ENCODE results near the gene SYNPO. TPM values are rescaled to one million over a fixed set of nuclear protein-coding genes. Genes with fewer than 3 reads are reported as not detected.

SYNPO gene
- total RNA-seq, 1 donor from 2014 or later: 40.2 TPM

GRCh38 chr5:150624334-150625163 is 15.9 kb upstream of the SYNPO start:
- Histone ChIP-seq H3K36me3 (ENCODE audit: insufficient read depth, low read length) (no peaks in the 10 kb centered on the region), H3K4me2 (ENCODE audit: low read length) (peak overlapping the region; percentile 86), H3K9me3 (ENCODE audit: insufficient read depth, low read depth, low read length) (no peaks in the 10 kb centered on the region), H2AFZ (ENCODE audit: low read depth, low read length) (peak overlapping the region; percentile 57), H3K4me1 (ENCODE audit: insufficient read depth, low read length) (peaks cover 64% of the 10 kb centered on the region), H3K27me3 (ENCODE audit: insufficient read depth, low read length) (no peaks in the 10 kb centered on the region), H3K27ac (ENCODE audit: low read depth, low read length) (no peak overlapping the region), H4K20me1 (ENCODE audit: insufficient read depth, low read length) (peaks cover 12% of the 10 kb centered on the region), H3K4me3 (ENCODE audit: insufficient read depth, low read depth, low read length) (peak overlapping the region; percentile 66), H3K9ac (ENCODE audit: low read length) (peak overlapping the region; percentile 80), H3K79me2 (ENCODE audit: insufficient read depth, low read length) (peaks cover 36% of the 10 kb centered on the region)
- DNase-seq (ENCODE audit: low read depth) (no peak), FAIRE-seq (no peak)
- H3K27ac Mint-ChIP-seq (ENCODE audit: unreplicated experiment): peak overlapping the region; percentile 86
- H3K36me3 Mint-ChIP-seq (ENCODE audit: low read depth, unreplicated experiment): peaks cover 3% of the 10 kb centered on the region
- no peaks in the 10 kb centered on the region for H3K9me3 Mint-ChIP-seq (ENCODE audit: unreplicated experiment)
- peaks cover 41% of the 10 kb centered on the region for H3K4me1 Mint-ChIP-seq (ENCODE audit: low read depth, unreplicated experiment)
- TF ChIP-seq EZH2 (IDR thresholded peaks at IDR 0.05; ENCODE audit: insufficient read depth, low read length): no peak
- TF ChIP-seq, protein P1, sequence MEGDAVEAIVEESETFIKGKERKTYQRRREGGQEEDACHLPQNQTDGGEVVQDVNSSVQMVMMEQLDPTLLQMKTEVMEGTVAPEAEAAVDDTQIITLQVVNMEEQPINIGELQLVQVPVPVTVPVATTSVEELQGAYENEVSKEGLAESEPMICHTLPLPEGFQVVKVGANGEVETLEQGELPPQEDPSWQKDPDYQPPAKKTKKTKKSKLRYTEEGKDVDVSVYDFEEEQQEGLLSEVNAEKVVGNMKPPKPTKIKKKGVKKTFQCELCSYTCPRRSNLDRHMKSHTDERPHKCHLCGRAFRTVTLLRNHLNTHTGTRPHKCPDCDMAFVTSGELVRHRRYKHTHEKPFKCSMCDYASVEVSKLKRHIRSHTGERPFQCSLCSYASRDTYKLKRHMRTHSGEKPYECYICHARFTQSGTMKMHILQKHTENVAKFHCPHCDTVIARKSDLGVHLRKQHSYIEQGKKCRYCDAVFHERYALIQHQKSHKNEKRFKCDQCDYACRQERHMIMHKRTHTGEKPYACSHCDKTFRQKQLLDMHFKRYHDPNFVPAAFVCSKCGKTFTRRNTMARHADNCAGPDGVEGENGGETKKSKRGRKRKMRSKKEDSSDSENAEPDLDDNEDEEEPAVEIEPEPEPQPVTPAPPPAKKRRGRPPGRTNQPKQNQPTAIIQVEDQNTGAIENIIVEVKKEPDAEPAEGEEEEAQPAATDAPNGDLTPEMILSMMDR (IDR thresholded peaks at IDR 0.05; ENCODE audit: insufficient read depth, low read depth, low read length): no peak
- H3K27me3 Mint-ChIP-seq (ENCODE audit: low read depth, unreplicated experiment): peaks cover 10% of the 10 kb centered on the region
- peak overlapping the region; percentile 93 for H3K4me3 Mint-ChIP-seq (ENCODE audit: unreplicated experiment)

GRCh38 chr5:150625164-150625535 is 15.3 kb upstream of the SYNPO start:
- H3K36me3 Mint-ChIP-seq (ENCODE audit: low read depth, unreplicated experiment): peaks cover 4% of the 10 kb centered on the region
- Histone ChIP-seq H3K4me2 (ENCODE audit: low read length) (peak overlapping the region; percentile 86), H3K27ac (ENCODE audit: low read depth, low read length) (peak overlapping the region; percentile 3), H3K9me3 (ENCODE audit: insufficient read depth, low read depth, low read length) (no peaks in the 10 kb centered on the region), H3K79me2 (ENCODE audit: insufficient read depth, low read length) (peaks cover 42% of the 10 kb centered on the region), H4K20me1 (ENCODE audit: insufficient read depth, low read length) (peaks cover 16% of the 10 kb centered on the region), H3K4me1 (ENCODE audit: insufficient read depth, low read length) (peaks cover 59% of the 10 kb centered on the region), H3K9ac (ENCODE audit: low read length) (peak overlapping the region; percentile 80), H3K27me3 (ENCODE audit: insufficient read depth, low read length) (no peaks in the 10 kb centered on the region), H3K36me3 (ENCODE audit: insufficient read depth, low read length) (no peaks in the 10 kb centered on the region), H2AFZ (ENCODE audit: low read depth, low read length) (peak overlapping the region; percentile 57), H3K4me3 (ENCODE audit: insufficient read depth, low read depth, low read length) (peak overlapping the region; percentile 66)
- no peak for FAIRE-seq
- TF ChIP-seq, protein P1 (IDR thresholded peaks at IDR 0.05; ENCODE audit: insufficient read depth, low read depth, low read length): no peak
- peaks cover 42% of the 10 kb centered on the region for H3K4me1 Mint-ChIP-seq (ENCODE audit: low read depth, unreplicated experiment)
- no peak overlapping the region for H3K4me3 Mint-ChIP-seq (ENCODE audit: unreplicated experiment)
- H3K27ac Mint-ChIP-seq (ENCODE audit: unreplicated experiment): no peak overlapping the region
- H3K27me3 Mint-ChIP-seq (ENCODE audit: low read depth, unreplicated experiment): peaks cover 10% of the 10 kb centered on the region
- H3K9me3 Mint-ChIP-seq (ENCODE audit: unreplicated experiment): no peaks in the 10 kb centered on the region
- no peak for DNase-seq (ENCODE audit: low read depth)

Data from astrocyte (in vitro differentiated cells and primary cell).